ENCODE measurements around the gene GPR141. TPM values are rescaled to one million over a fixed set of nuclear protein-coding genes. Genes with fewer than 3 reads are reported as not detected.

Gene GPR141
- total RNA-seq, 2 experiments from 2014 or later = not detected

DNA sequence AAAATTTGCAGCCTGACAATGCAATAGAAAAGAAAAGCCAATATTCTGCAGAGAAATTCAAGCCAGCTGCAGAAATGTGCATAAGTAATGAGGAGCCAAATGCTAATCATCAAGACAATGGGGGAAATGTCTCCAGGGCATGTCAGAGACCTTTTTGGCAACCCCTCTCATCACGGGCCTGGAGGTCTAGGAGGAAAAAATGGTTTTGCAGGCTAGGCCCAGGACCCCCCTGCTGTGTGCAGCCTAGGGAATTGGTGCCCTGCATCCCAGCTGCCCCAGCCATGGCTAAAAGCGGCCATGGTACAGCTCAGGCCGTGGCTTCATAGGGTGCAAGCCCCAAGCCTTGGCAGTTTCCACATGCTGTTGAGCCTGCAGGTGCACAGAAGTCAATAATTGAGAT lies 92.4 kb downstream of the GPR141 start:
- ChIA-PET CTCF (ENCODE audit: unreplicated experiment) (no interaction called here), POLR2A (no interaction called here)
- no peak for TF ChIP-seq EZH2phosphoT487 (IDR thresholded peaks at IDR 0.05; ENCODE audit: borderline replicate concordance, low read depth, low read length)
- TF ChIP-seq, protein P1, sequence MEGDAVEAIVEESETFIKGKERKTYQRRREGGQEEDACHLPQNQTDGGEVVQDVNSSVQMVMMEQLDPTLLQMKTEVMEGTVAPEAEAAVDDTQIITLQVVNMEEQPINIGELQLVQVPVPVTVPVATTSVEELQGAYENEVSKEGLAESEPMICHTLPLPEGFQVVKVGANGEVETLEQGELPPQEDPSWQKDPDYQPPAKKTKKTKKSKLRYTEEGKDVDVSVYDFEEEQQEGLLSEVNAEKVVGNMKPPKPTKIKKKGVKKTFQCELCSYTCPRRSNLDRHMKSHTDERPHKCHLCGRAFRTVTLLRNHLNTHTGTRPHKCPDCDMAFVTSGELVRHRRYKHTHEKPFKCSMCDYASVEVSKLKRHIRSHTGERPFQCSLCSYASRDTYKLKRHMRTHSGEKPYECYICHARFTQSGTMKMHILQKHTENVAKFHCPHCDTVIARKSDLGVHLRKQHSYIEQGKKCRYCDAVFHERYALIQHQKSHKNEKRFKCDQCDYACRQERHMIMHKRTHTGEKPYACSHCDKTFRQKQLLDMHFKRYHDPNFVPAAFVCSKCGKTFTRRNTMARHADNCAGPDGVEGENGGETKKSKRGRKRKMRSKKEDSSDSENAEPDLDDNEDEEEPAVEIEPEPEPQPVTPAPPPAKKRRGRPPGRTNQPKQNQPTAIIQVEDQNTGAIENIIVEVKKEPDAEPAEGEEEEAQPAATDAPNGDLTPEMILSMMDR (conservative IDR thresholded peaks at IDR 0.05; ENCODE audit: low read length) = no peak
- no peak overlapping the region for H3K27ac ChIP-seq (ENCODE audit: low read depth, low read length, poor library complexity, severe bottlenecking)
- BruUV-seq (replicated peaks) = no TSS peak
- no peaks in the 10 kb centered on the region for H3K79me2 ChIP-seq (ENCODE audit: insufficient read depth, low read depth, low read length)
- H3K9me3 ChIP-seq (ENCODE audit: low read length) = no peaks in the 10 kb centered on the region
- DNase-seq (ENCODE audit: low spot score) = no peak
- intact Hi-C loops (cut with micrococcal nuclease; ENCODE audit: unreplicated experiment) = no loop called here
- no peak overlapping the region for H2AFZ ChIP-seq (ENCODE audit: low read length)
- no peaks in the 10 kb centered on the region for H3K36me3 ChIP-seq (ENCODE audit: insufficient read depth, low read length)
- H3K4me3 ChIP-seq (ENCODE audit: low read depth, low read length, poor library complexity, severe bottlenecking) = no peak overlapping the region
- no peaks in the 10 kb centered on the region for H3K9me2 ChIP-seq (ENCODE audit: insufficient read depth, low read length)
- no peaks in the 10 kb centered on the region for H4K20me1 ChIP-seq (ENCODE audit: insufficient read depth, low read length)
- no peaks in the 10 kb centered on the region for H3K4me1 ChIP-seq (ENCODE audit: insufficient read depth, low read length, poor library complexity, severe bottlenecking)
- H3K4me2 ChIP-seq (ENCODE audit: low read length) = no peak overlapping the region

DNA sequence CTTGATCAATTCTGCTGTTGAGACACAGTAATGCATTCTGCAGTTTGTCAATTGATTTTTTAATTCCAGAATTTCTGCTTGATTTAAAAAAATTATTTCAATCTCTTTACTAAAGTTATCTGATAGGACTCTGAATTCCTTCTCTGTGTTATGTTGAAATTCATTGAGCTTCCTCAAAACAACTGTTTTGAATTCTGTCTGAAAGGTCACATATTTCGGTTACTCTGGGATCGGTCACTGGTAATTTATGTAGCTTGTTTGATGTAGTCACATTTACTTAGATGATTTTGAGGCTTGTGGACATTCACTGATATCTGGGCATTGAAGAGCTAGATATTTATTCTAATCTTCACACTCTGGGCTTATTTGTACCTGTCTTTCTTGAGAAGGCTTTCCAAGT lies 97.6 kb downstream of the GPR141 start:
- Histone ChIP-seq H4K20me1 (ENCODE audit: insufficient read depth, low read length) (no peaks in the 10 kb centered on the region), H3K4me3 (ENCODE audit: low read depth, low read length, poor library complexity, severe bottlenecking) (no peak overlapping the region), H3K27ac (ENCODE audit: low read depth, low read length, poor library complexity, severe bottlenecking) (no peak overlapping the region), H3K79me2 (ENCODE audit: insufficient read depth, low read depth, low read length) (no peaks in the 10 kb centered on the region), H3K4me1 (ENCODE audit: insufficient read depth, low read length, poor library complexity, severe bottlenecking) (no peaks in the 10 kb centered on the region), H3K9me2 (ENCODE audit: insufficient read depth, low read length) (no peaks in the 10 kb centered on the region), H3K9me3 (ENCODE audit: low read length) (no peaks in the 10 kb centered on the region), H3K36me3 (ENCODE audit: insufficient read depth, low read length) (no peaks in the 10 kb centered on the region), H2AFZ (ENCODE audit: low read length) (no peak overlapping the region), H3K4me2 (ENCODE audit: low read length) (no peak overlapping the region)
- CTCF ChIA-PET (ENCODE audit: unreplicated experiment) = no interaction called here
- POLR2A ChIA-PET = interaction anchor here (1.3 kb wide), 1 partner anchor 13 kb away, joined by 4 read pairs; no protein-coding TSS in a partner anchor
- TF ChIP-seq EZH2phosphoT487 (IDR thresholded peaks at IDR 0.05; ENCODE audit: borderline replicate concordance, low read depth, low read length) = no peak
- TF ChIP-seq, protein P1 (conservative IDR thresholded peaks at IDR 0.05; ENCODE audit: low read length) = no peak
- intact Hi-C loops (cut with micrococcal nuclease; ENCODE audit: unreplicated experiment) = no loop called here
- DNase-seq (ENCODE audit: low spot score) = no peak
- no TSS peak for BruUV-seq (replicated peaks)

DNA sequence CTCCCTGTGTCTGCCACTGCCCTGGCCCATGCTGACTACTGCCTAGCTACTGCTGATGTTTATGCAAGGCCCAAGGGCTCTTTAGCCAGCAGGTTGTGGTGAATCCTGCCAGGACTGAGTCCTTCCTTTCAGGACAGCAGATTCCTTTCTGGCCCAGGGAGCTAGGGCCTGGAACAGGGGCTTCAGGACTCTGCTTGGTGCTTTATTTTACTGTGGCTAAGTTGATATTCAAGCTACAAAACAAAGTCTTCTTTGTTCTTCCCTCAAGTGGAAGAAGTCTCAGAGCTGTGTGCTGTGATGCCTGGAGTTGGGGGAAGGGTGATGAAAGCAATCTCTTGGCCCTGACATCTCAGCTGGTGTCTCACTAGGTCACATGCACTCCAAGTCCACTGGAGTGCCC lies 98.6 kb downstream of the GPR141 start:
- no peaks in the 10 kb centered on the region for H3K9me3 ChIP-seq (ENCODE audit: low read length)
- H2AFZ ChIP-seq (ENCODE audit: low read length) = no peak overlapping the region
- H3K9me2 ChIP-seq (ENCODE audit: insufficient read depth, low read length) = no peaks in the 10 kb centered on the region
- no peak overlapping the region for H3K4me2 ChIP-seq (ENCODE audit: low read length)
- ChIA-PET CTCF (ENCODE audit: unreplicated experiment) (no interaction called here), POLR2A (no interaction called here)
- no peak overlapping the region for H3K4me3 ChIP-seq (ENCODE audit: low read depth, low read length, poor library complexity, severe bottlenecking)
- no peaks in the 10 kb centered on the region for H3K36me3 ChIP-seq (ENCODE audit: insufficient read depth, low read length)
- no peaks in the 10 kb centered on the region for H3K4me1 ChIP-seq (ENCODE audit: insufficient read depth, low read length, poor library complexity, severe bottlenecking)
- no peak for DNase-seq (ENCODE audit: low spot score)
- no peak overlapping the region for H3K27ac ChIP-seq (ENCODE audit: low read depth, low read length, poor library complexity, severe bottlenecking)
- H3K79me2 ChIP-seq (ENCODE audit: insufficient read depth, low read depth, low read length) = no peaks in the 10 kb centered on the region
- no TSS peak for BruUV-seq (replicated peaks)
- no peak for TF ChIP-seq EZH2phosphoT487 (IDR thresholded peaks at IDR 0.05; ENCODE audit: borderline replicate concordance, low read depth, low read length)
- TF ChIP-seq, protein P1 (conservative IDR thresholded peaks at IDR 0.05; ENCODE audit: low read length) = no peak
- H4K20me1 ChIP-seq (ENCODE audit: insufficient read depth, low read length) = no peaks in the 10 kb centered on the region
- intact Hi-C loops (cut with micrococcal nuclease; ENCODE audit: unreplicated experiment) = no loop called here
